GM21576 (cell line): ENCODE data around the gene GALNT9.

Experiments
- ATAC-seq: cut with Tn5 transposase; IDR thresholded peaks from one replicate; pipeline ENCODE4 v1.9.1; 2021; ENCODE audit warnings: mild to moderate bottlenecking, moderate library complexity; ENCODE audit not compliant: unreplicated experiment

Gene GALNT9

GRCh38 chr12:132218527-132218875 lies 110.9 kb downstream of the GALNT9 start:
- no peak for ATAC-seq

GRCh38 chr12:132217800-132218526 lies 111.4 kb downstream of the GALNT9 start:
- no peak for ATAC-seq

GRCh38 chr12:132217371-132217770 lies 112.0 kb downstream of the GALNT9 start:
- ATAC-seq = no peak

GRCh38 chr12:132216354-132216987 lies 112.9 kb downstream of the GALNT9 start:
- no peak for ATAC-seq

- no peak for ATAC-seq
These were observed 113.9 kb downstream of the GALNT9 start for GRCh38 chr12:132215299-132215989.

- no peak for ATAC-seq
These were observed 114.5 kb downstream of the GALNT9 start for GRCh38 chr12:132214891-132215290.

GRCh38 chr12:132214161-132214476 lies 115.3 kb downstream of the GALNT9 start:
- no peak for ATAC-seq

- ATAC-seq = no peak
These were observed 115.8 kb downstream of the GALNT9 start for GRCh38 chr12:132213359-132214160.

- no peak for ATAC-seq
These were observed 117.6 kb downstream of the GALNT9 start for GRCh38 chr12:132211816-132212215.

- no peak for ATAC-seq
These were observed 118.1 kb downstream of the GALNT9 start for GRCh38 chr12:132211326-132211725.

- ATAC-seq = no peak
These were observed 119.0 kb downstream of the GALNT9 start for GRCh38 chr12:132210223-132211055.

- no peak for ATAC-seq
These were observed 119.7 kb downstream of the GALNT9 start for GRCh38 chr12:132209619-132210222.

- no peak for ATAC-seq
These were observed 121.1 kb downstream of the GALNT9 start for GRCh38 chr12:132208153-132208823.

GRCh38 chr12:132207083-132207775 lies 122.2 kb downstream of the GALNT9 start:
- no peak for ATAC-seq

GRCh38 chr12:132206046-132206434 lies 123.3 kb downstream of the GALNT9 start:
- no peak for ATAC-seq

GRCh38 chr12:132205271-132206045 lies 123.9 kb downstream of the GALNT9 start:
- no peak for ATAC-seq

- no peak for ATAC-seq
These were observed 124.6 kb downstream of the GALNT9 start for GRCh38 chr12:132204793-132205270.
